Inferior parietal cortex (tissue), 1 donor: ENCODE data around the gene NUP58.
"Not testable (repeated sequence)": the region's sequence is repeated elsewhere in the genome, so short reads cannot be mapped to it uniquely, and the experiment has no call there.

ENCODE experiments used
- DNase-seq: peaks from one replicate; pipeline ENCODE4 v3.0.0-alpha.2; 2016; ENCODE audit errors: extremely low spot score

The NUP58 gene

DNA sequence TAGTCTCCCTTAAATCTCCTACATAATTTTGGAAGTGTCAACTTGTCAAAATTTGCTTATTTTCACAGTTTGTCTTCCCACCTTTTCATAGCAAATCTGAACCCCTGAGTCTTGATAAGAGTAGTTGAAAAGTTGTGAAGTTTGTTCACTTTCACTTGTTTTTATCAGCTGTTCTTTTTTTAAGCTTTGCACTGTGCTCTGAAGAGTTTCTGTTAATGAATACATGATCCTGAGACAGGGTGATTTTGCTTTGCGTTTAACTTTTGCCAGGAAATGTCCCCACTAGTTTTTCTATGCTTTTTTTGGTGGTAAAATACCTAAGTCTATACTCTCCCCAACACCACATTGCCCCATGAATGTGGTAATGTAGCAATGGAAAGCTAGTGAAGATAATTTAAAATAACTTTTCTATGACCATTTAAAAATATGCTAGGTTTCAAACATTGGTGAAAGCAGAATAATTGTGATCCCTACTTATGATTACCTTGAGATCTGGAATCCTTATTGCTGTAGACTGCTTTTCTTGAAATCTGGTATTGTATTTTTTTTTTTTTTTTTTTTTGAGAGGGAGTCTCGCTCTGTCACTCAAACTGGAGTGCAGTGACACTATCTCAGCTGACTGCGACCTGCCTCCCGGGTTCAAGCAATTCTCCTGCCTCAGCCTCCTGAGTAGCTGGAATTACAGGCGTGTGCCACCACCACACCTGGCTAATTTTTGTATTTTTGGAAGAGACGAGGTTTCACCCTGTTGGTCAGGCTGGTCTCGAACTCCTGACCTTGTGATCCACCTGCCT is 5.4 kb downstream of the NUP58 start:
- DNase-seq = no peak

- DNase-seq = no peak
Observed at GRCh38 chr13:25310891-25311290, 9.5 kb downstream of the NUP58 start.

GRCh38 chr13:25318946-25319345 is 17.5 kb downstream of the NUP58 start:
- DNase-seq = not testable (repeated sequence)

DNA sequence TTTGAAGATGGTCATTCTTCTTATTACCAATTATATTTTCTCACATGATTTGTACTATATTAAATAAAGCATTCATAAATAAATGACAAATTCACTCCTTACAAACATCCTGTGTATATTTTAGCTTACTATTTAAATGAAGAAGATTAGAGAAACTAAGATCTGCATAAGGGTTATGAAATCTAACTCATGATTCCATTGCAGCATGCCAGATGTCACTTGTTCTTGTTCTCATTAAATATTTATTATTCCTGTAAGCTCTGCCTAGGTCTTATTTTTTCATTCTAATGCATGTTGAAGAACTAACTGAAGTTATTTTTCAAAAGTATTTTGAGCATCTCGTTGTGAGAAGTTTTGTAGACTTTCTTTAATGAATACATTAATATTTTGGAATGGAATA is 18.3 kb downstream of the NUP58 start:
- DNase-seq = no peak

DNA sequence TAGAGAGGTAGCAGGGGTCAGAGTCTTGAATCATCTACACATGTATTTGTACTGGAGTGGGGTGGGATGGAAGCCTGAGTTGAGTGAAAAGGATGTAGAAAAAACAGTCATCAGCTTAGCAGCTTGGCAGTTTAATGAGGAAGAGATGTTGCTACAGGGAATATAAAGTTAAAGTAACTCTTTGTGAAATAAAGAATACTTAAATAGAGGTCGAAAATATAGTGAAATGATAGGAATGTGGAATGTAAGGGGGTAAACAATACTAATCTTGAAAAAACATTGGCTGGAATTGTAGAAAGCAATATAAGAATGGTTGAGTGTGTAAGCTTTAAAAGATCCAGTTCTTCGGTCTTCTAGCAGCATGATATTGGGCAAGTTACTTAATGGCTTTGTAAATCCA is 22.7 kb downstream of the NUP58 start:
- no peak for DNase-seq

DNA sequence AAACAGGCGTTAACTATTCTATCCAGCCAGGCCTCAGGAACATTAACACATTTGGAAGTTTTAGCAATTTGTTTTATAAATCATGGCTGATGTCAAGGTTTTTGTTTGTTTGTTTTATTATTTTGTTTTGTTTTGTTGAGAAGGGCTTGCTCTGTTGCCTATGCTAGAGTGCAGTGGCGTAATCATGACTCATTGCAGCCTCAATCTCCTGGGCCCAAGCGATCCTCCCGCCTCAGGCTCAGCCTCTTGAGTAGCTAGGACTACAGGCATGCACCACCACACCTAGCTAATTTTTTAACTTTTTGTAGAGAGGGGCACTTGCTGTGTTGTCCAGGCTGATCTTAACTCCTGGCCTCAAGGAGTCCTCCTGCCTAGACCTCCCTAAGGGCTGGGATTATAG is 28.3 kb downstream of the NUP58 start:
- DNase-seq = no peak

- no peak for DNase-seq
Observed at GRCh38 chr13:25330541-25330940, 29.1 kb downstream of the NUP58 start.

- DNase-seq = no peak
Observed at GRCh38 chr13:25335856-25336255, 34.4 kb downstream of the NUP58 start.

DNA sequence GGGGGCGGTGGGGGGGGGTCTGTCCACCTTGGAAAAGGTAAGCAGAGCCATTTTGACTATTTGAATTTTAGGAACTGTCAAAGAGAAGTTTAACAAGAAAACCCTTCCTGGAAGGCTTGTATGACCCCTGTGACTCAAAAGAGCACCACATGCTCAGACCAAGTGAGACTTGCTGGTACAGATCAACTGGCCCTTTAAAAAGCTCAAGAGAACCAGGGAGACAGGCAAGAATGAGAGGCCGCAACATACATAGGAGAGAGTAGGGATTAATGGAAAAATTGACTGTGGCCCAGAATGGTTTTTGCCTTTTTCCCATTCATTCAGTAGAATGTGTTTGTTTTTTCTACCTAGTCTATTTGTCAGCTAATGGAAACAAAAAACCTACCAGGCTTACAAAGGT is 44.2 kb downstream of the NUP58 start:
- no peak for DNase-seq

- DNase-seq = no peak
Observed at GRCh38 chr13:25347151-25347550, 45.7 kb downstream of the NUP58 start.

GRCh38 chr13:25351404-25351803 is 50.0 kb downstream of the NUP58 start:
- DNase-seq = no peak

- no peak for DNase-seq
Observed at GRCh38 chr13:25352230-25352629, 50.8 kb downstream of the NUP58 start.

GRCh38 chr13:25352806-25353205 is 51.4 kb downstream of the NUP58 start:
- DNase-seq = no peak

GRCh38 chr13:25353344-25353743 is 51.9 kb downstream of the NUP58 start:
- DNase-seq = no peak

DNA sequence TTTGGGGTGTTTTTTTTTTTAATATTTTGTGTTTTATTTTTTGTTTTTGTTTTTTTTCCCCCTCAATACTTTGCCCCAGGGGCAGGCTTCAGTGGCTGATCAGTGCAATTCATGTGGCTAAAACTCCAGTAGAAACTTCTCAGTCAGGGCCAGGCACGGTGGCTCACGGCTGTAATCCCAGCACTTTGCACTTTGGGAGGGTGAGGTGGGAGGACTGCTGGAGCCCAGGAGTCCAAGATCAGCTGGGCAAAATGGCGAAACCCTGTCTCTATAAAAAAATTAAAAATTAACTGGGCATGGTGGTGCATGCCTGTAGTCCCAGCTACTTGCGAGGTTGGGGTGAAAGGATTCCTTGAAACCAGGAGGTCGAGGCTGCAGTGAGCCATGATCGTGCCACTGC is 53.0 kb downstream of the NUP58 start:
- DNase-seq = no peak

- not testable (repeated sequence) for DNase-seq
Observed at GRCh38 chr13:25360443-25360842, 59.0 kb downstream of the NUP58 start.

- no peak for DNase-seq
Observed at GRCh38 chr13:25365720-25366235, 64.4 kb downstream of the NUP58 start.

GRCh38 chr13:25371158-25371874 is 69.9 kb downstream of the NUP58 start:
- DNase-seq = no peak

DNA sequence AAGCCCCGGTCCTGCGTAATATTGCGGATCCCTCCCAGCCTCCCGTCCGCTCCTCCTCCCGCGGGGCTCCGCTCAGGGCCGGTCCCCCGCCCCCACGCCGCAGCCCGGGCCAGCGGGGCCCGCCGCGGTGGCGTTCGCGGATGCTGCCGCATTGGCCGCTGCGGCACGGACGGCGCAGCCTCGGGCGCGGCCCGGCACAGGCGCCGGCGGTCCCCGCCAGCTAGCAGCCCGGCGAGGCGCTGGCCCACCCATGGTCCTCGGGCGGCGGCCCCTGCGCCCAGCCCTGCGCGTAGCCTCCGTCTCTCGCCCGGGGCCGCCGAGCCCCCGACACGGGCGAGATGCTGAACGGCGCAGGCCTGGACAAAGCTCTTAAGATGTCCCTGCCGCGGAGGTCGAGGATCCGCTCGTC is 70.5 kb downstream of the NUP58 start, which contains the start of gene ATP8A2:
Gene ATP8A2 (plus strand): TSS at position 100 of the 409 bp plus-strand sequence. CDS start 239 bp downstream, at position 339.
- DNase-seq = no peak

DNA sequence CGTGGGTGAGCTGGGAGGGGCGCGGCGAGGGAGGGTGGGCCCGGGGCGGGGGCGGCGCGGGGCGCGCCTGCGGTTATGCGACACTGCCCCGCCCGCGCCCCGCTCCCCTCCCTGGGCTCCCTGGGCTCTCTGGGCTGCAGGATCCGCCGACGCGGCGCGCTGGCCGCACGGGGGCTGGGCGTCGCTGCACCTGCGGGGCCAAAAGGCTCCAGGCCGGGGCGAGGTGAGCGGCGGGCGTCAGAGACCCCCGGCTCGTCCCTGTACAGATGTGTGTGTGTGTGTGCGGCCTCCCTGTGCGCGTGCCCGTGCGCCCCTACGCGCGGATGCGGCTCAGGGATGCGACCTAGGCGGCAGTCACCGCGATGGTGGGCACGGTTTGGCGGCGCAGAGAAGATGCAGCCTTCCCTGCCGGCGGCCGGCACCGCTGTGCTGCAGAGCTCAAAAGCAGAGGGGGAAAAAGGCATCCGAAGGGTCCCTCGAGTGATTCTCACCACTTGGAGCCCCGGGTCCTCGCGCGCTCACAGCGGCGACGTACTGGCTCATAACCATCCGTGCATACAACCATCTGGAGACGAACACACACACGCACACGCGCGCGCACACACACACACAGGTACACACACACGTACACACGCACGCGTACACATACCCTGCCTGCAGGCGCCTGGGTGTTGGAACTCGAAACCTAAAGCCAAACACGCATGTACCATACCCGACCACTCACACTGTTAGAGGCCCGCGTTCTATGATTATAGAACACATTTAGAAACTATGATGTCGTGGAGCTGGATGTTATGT is 71.1 kb downstream of the NUP58 start:
- no peak for DNase-seq

DNA sequence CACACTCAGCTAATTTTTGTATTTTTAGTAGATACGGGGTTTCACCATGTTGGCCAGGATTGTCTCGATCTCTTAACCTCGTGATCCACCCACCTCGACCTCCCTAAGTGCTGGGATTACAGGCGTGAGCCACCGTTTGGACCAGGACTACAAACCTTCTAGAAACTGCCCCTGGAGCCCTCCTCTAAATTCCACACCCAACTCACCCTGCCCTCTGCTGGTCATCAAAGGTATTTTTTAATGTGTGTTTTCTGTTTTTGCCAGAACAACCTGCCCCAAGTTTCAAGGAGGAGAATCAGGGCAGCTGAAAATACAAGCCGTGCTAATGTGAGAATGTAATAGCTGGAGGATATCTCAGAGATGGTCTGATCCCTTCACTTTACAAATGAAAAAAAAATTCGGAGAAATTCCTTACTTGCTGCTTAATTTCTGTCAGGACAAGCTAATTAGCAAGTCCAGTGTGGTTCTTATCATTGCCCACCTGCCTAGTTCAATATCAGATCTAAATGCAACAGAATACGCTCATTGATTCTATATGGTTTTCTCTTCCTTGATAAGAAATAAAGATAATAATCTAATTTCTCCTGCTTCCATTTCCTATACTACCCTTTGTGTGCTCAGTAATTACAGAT is 74.4 kb downstream of the NUP58 start:
- peak; percentile 74 for DNase-seq
